SK-N-MC (cell line): ENCODE data around the gene OSGIN1.

Source experiments
- DNase-seq: peaks from one replicate; pipeline ENCODE4 v3.0.0-alpha.2; 2011; ENCODE audit warnings: low read depth, low spot score
- H3K27ac ChIP-seq: fragments of 200-600 bp; sonication (generic); 2 replicates; pipeline ENCODE4 v1.5.1; 2016; ENCODE audit warnings: mixed run types
- H3K36me3 ChIP-seq: fragments of 200-600 bp; sonication (generic); 2 replicates; pipeline ENCODE4 v1.6.1; 2017; ENCODE audit warnings: antibody characterized with exemption, low read length, mixed read lengths; ENCODE audit not compliant: insufficient read depth
- H3K4me3 ChIP-seq: fragments of 200-600 bp; sonication (generic); 2 replicates; pipeline ENCODE4 v1.5.1; 2016
- H3K9ac ChIP-seq: fragments of 200-600 bp; sonication (generic); 2 replicates; pipeline ENCODE4 v1.8.0; 2017; ENCODE audit warnings: mixed run types, mixed read lengths; ENCODE audit not compliant: insufficient read length
- H3K9me3 ChIP-seq: fragments of 200-600 bp; sonication (generic); 2 replicates; pipeline ENCODE4 v1.6.1; 2017; ENCODE audit warnings: low read depth, mild to moderate bottlenecking, antibody characterized with exemption, low read length, moderate library complexity, mixed read lengths
- EZH2 ChIP-seq: fragments of 200-600 bp; sonication (generic); IDR thresholded peaks from one replicate; pipeline ENCODE4 v1.6.1; 2017; ENCODE audit warnings: antibody characterized with exemption
- FOXP2 ChIP-seq: optimal IDR thresholded peaks from 2 replicates; pipeline ENCODE3; 2011; ENCODE audit warnings: mild to moderate bottlenecking, moderate library complexity; ENCODE audit not compliant: insufficient read depth; ENCODE audit errors: extremely low read length, control extremely low read depth
- POLR2AphosphoS5 ChIP-seq: IDR thresholded peaks from 2 replicates; pipeline ENCODE4 v1.6.1; 2012; ENCODE audit warnings: mild to moderate bottlenecking, low read depth, low read length, borderline replicate concordance

Gene OSGIN1

GRCh38 chr16:83967091-83967490 lies 14.1 kb downstream of the OSGIN1 start:
- Histone ChIP-seq H3K27ac (no peak overlapping the region), H3K9ac (no peak overlapping the region), H3K36me3 (no peaks in the 10 kb centered on the region), H3K9me3 (no peaks in the 10 kb centered on the region), H3K4me3 (no peak overlapping the region)
- DNase-seq: no peak
- TF ChIP-seq EZH2: no peak
- TF ChIP-seq FOXP2: no peak
- no peak for TF ChIP-seq POLR2AphosphoS5

DNA sequence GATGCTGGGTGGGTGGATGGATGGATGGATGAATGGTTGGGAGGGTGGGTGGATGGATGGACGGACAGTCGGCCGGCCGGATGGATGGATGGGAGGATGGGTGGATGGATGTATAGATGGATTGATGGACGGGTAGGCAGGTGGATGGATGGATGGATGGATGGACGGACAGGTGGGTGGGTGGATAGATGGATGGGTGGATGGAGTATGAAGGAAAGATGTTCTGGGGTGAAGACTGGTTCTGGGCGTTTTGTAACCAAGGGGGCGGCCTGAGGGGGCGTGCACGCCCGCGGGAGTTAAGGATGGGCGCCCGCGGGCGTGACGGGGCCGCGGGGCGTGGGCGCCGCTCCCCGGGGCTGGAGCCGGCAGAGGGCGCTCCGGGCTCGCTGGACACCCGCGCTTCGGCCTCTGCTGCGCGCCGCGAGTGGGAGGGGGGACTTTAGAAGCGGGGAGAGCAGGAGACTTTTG lies 14.8 kb downstream of the OSGIN1 start, which contains the start of gene NECAB2:
TSS of gene NECAB2 (plus strand) at position 407 of the 468 bp plus-strand sequence. CDS start 405 bp downstream, outside the sequence.
- TF ChIP-seq POLR2AphosphoS5 (no peak), EZH2 (no peak), FOXP2 (no peak)
- H3K36me3 ChIP-seq: no peaks in the 10 kb centered on the region
- no peak for DNase-seq
- no peaks in the 10 kb centered on the region for H3K9me3 ChIP-seq
- H3K27ac ChIP-seq: no peak within 1 kb of the TSS
- no peak within 1 kb of the TSS for H3K9ac ChIP-seq
- no peak within 1 kb of the TSS for H3K4me3 ChIP-seq

- Histone ChIP-seq H3K27ac (no peak overlapping the region), H3K9me3 (no peaks in the 10 kb centered on the region), H3K36me3 (no peaks in the 10 kb centered on the region), H3K4me3 (no peak overlapping the region), H3K9ac (no peak overlapping the region)
- TF ChIP-seq FOXP2 (no peak), EZH2 (no peak), POLR2AphosphoS5 (no peak)
- no peak for DNase-seq
These were observed 15.3 kb downstream of the OSGIN1 start for GRCh38 chr16:83968306-83968851.

- TF ChIP-seq POLR2AphosphoS5: no peak
- no peak for TF ChIP-seq FOXP2
- no peak for TF ChIP-seq EZH2
- no peak for DNase-seq
These were observed 16.0 kb downstream of the OSGIN1 start for GRCh38 chr16:83968891-83969649.

GRCh38 chr16:83969771-83970429 lies 16.9 kb downstream of the OSGIN1 start:
- no peak for DNase-seq
- no peak for TF ChIP-seq POLR2AphosphoS5
- TF ChIP-seq EZH2: no peak
- no peak for TF ChIP-seq FOXP2
- no peaks in the 10 kb centered on the region for H3K9me3 ChIP-seq
- no peaks in the 10 kb centered on the region for H3K36me3 ChIP-seq
- H3K4me3 ChIP-seq: no peak overlapping the region
- no peak overlapping the region for H3K9ac ChIP-seq
- H3K27ac ChIP-seq: no peak overlapping the region

More at GRCh38 chr16:83968891-83969649, 16.0 kb downstream of the OSGIN1 start:
- Histone ChIP-seq H3K4me3 (no peak overlapping the region), H3K9me3 (no peaks in the 10 kb centered on the region), H3K9ac (no peak overlapping the region), H3K36me3 (no peaks in the 10 kb centered on the region), H3K27ac (no peak overlapping the region)

GRCh38 chr16:83970430-83970815 lies 17.4 kb downstream of the OSGIN1 start:
- Histone ChIP-seq H3K9me3 (no peaks in the 10 kb centered on the region), H3K4me3 (no peak overlapping the region), H3K9ac (no peak overlapping the region), H3K36me3 (no peaks in the 10 kb centered on the region), H3K27ac (no peak overlapping the region)
- TF ChIP-seq FOXP2 (no peak), POLR2AphosphoS5 (no peak), EZH2 (no peak)
- no peak for DNase-seq

DNA sequence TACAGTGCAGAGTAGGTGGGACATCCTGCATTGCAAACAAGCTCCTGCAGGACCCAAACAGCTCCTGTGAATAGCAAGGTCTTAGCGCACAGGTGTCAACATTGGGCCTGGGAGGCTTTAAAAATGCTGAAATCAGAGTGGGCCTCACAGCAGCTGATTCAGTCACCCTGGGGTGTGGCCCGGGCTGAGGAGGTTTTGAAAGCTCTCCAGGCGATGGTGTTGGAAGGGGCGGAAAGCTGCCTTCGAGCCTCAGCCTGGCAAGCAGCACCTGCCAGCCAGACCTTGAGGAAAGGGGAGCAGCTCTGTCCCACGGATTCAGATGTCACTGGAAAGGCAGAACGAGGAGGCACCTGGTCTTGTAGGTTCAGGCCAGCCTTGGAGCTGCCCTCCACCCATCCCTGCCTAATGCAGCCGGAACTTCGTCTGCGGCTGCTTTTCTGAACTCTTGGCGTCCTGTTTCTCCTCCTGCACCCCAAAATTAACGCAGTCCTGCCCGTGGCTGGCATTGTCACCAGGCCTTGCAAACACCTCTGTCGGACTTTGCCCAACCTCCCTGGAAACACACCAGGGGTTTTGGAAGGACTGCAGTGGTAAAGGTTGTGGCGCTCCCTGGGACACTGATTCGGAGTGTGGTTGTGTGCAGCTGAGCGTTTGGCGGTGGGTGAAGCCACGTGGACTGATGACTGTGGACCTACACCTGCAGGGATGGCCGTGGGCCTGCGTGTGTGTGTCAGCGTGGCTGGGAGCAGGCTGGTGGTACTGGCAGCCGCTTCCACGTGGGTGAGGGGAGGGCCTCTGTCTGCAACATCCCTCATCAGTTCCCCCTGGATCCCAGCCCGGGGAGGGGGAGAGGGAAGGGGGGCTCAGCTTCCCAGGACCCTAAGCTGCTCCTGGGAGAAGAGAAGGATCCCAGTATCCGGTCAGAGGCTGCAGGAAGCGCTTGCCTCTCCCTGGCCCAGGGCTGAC lies 18.4 kb downstream of the OSGIN1 start:
- DNase-seq: no peak
- no peak overlapping the region for H3K4me3 ChIP-seq
- H3K9me3 ChIP-seq: no peaks in the 10 kb centered on the region
- H3K36me3 ChIP-seq: no peaks in the 10 kb centered on the region
- TF ChIP-seq EZH2: no peak
- no peak for TF ChIP-seq FOXP2
- no peak for TF ChIP-seq POLR2AphosphoS5
- H3K27ac ChIP-seq: no peak overlapping the region
- H3K9ac ChIP-seq: no peak overlapping the region
